SIG-M5 treated with dmso at 0.1 percent for 504 hours (cell line): ENCODE results near the gene SIRPB2.
"Not testable (repeated sequence)": the region's sequence is repeated elsewhere in the genome, so short reads cannot be mapped to it uniquely, and the experiment has no call there.

ENCODE experiments used
- DNase-seq: peaks from one replicate; lab custom pipeline; 2025; ENCODE audit not compliant: unreplicated experiment; lab: John Stamatoyannopoulos, UW

Gene SIRPB2

DNA sequence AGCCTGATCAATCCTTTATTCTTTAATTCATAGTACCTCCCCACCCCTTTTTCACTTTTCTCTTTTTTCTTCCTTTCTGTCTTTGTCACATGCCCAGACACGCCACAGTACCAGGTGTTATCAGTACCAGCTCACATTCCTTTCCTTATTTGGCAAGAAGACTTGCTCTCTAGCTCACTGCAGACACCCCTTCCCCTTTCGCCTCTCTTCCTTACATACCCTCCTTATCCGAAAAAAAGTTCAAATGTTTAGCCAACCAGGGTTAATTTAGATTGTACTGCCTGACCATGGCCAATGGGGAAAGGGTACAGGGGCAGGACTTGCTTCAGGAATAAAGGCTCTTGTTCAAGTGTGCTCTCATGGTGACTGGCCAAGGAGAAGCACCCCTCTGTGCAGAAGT, 9.3 kb upstream of the SIRPB2 start:
- no peak for DNase-seq

DNA sequence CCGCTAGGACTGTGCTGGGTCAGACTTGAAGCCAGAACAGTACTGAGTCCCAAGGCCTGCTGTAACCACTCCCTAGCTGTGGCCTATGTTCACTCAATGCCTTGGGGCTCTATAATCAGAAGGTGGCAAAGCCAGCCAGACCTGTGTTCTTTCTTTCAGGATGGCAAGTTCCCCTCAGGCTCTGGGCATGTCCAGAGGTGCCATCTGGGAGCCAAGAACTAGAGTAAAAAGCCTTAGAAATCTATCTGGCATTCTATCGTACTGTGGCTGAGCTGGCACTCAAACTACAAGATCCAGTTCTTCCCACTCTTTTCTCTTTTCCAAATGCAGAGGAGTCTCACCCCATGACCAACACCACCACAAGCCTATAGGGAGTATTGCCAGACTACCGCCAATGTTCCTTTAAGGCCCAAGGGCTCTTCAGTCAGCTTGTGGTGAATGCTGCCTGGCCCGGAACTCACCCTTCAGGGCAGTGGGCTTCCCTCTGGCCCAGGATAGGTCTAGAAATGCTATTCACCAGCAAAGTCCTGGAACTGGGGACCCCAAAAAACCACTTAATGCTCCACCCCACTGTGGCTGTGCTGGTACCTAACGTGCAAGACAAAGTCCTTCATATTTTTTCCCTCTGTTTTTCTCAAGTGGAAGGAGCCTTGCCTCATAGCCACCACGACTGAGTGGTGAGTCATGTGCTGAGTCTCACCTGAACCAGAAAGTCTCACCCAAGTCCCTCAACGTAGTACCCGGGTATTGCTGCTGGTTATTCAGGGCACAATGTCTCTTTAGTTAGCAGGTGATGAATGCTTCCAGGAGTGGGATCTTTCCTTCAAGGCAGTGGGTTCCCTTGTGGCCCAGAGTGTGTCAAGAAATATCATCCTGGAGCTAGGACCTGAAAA, 8.6 kb upstream of the SIRPB2 start:
- no peak for DNase-seq

DNA sequence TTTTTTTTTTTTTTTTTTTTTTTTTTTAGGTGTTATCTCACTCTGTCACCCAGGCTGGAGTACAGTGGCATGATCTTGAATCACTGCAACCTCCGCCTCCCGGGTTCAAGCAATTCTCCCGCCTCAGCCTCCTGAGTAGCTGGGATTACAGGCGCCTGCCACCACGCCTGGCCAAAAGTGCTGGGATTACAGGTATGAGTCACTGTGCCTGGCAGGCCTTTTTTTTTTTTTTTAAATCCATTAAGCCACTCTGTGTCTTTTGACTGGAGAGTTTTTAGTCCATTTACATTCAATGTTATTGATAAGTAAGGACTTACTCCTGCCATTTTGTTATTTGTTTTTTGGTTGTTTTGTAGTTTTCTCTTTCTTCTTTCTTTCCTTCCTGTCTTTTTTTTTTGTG, 6.2 kb upstream of the SIRPB2 start:
- not testable (repeated sequence) for DNase-seq

DNA sequence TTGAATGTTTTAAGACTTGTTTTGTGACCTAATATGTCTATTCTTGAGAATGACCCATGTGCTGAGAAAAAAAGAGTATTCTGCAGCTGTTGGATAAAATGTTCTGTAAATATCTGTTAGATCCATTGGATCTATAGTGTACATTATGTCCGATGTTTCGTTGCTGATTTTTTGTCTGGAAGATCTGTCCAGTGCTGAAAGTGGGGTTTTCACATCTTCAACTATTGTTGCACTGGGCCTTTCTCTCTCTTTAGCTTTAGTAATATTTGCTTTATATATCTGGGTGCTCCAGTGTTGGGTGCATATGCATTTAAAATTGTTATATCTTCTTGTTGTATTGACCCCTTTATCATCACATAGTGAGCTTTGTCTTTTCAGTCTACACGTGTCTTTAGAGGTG, 5.7 kb upstream of the SIRPB2 start:
- DNase-seq = no peak

DNA sequence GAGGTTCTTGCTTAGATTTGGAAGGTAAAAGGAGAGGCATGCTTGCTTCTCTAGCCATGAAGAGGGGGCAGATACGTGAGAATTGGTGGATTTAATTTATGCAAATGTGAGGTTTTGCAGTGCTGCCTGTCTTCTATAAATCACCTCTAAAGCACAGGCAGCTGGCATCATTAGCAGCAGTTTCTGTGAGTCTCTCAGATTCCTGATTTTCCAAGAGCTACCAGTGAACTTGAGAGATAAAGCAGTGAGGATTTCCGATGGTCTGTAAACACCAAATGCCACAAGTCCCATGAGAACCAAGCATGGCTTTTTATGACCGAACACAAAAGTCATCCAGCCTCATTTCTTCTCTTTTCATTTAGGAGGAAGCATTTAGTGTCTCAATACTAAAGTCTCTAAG, 3.2 kb upstream of the SIRPB2 start:
- no peak for DNase-seq

DNA sequence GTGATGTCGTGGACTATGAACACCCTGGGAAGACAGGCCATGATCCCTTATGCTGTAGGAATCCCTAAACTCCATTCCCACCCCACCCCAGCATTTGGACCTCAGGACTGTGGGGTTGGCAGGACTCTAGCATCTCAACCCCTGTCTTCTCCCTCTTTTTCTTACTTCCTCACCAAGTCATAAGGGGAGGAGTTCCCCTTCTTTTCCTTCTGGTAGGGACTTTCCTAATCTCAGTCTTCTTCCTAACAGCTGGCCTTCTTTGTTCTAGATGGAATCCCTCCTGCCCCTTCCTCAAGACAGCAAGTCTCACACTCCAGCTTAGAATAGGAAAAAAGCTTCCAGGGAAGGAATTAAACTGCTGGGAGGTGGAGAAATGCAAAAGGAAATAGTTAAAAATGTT, 2.3 kb upstream of the SIRPB2 start:
- no peak for DNase-seq

DNA sequence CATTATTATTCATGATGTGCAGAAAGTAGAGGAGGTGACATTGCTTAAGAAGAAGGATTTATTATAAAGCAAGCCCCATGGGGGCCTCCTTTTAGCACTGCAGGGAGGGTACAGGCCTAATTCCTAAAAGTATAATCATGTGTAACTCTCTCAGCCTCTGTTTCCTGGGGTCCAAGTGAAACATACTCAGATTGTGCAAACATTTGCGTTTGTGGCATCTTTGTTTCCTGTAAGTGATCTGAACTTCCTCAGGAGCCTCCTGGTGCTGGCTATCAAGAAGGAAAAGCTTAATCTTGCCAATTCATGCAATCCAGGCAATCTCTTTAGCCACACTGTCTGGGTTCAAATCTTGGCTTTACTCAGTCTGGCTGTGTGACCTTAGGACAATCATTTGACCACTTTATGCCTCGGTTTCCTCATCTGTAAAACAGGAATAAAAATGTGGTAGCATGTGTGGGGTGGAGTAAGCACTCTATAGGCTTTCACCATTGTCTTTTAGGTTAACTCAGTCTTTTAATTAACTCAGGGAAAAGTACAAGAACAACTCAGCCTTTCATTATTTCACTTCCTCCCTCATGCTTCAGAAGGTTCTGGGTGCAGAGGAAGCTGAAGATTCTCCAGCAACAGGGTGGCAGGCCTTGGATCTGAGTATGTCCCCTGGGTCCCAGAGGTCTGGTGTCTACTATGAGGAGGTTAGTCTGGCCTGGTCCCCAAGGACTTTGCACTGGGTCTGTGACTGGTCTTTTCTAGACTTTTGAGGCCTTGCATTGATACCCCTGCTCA, 831 bp upstream of the SIRPB2 start:
- DNase-seq = peak; percentile 88

DNA sequence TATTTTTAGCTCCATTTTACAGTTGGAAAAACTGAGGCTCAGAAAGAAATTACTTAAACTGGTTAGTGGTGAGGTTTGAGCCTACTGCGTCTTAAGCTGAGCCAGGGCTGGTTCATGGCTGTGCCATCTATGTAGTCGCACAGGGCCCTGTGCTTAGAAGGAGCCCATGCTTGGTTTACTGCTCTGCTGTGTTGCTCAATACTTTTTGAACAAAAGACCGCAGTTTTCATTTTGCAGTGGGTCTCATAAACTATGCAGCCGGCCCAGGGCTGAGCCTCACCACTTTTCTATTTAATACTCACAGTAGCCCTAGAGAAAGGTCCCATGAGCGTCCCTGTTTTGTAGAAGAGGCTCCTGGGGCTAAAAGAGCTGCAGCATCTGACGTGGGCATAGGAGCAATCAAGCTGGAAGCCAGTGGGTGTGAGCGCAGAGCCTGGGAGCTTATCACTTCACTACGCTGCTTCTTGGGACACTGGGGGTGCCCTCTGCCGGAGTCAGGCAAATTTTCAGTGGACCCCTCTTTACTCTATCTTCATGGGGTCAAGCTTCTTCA, 501 bp downstream of the SIRPB2 start:
- DNase-seq = peak; percentile 74

DNA sequence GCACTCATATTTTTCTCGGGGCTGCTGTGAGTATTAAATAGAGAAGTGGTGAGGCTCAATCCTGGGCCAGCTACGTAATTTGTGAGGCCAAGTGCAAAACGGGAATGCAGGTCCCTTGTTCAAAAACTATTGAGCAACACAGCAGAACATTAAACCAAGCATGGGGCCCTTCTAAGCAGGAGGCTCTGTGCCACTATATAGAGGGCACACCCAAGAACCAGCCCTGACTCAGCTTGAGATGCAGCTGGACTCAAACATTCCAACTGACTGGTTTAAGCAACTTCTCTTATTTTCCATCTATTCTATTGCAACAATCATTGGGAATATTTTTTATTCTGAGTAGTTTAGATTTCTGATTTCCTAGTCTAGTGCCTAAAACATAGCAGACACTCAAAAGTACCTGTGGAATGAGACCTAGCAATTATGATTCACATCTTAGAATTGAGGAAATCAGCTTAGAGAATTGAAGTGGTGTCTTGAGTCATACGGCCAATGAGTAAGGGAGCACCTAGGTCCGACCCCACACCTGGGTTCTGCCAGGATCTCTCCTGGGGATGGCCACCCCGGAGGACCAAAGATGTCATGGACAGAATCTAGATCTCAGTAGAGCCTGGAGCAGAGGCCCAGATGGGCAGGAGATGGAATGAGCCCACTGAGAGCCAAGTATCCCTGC, 1.3 kb downstream of the SIRPB2 start:
- DNase-seq = peak; percentile 98

DNA sequence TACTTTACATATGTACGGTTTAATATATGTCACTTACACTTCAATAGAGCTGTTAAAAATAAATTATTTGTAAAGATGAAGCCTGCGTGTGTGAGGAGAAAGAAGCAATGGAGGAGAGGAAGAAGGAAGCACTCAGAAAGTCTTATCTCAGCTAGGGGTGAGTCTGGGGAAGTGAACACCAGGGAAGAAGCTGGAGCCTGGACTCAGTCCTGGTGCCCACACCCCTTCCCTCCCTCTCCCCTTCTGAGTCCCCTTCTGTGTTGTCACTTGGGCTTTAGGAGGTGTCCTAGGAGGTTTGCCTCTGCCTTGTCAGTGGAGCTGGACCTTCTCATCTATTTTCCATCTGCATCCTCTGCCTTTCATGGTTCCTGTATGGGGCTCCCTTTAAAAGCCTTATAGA, 1.9 kb downstream of the SIRPB2 start:
- peak; percentile 66 for DNase-seq

DNA sequence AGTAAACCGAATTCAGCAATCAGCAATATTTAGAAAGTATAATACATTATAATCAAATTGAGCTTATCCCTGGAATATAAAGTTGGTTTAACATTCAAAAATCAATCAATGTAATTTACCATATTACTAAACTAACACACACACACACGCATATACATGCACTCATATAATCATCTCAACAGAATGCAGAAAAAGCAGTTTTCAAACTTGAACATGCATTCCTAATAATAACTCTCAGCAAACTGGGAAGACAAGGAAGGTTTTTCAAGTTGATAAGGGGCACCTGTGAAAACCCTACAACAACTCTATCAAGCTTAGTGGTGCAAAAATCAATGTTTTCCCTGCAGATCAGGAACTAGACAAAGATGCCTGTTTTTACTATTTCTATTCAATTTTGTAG, 4.7 kb downstream of the SIRPB2 start:
- no peak for DNase-seq

DNA sequence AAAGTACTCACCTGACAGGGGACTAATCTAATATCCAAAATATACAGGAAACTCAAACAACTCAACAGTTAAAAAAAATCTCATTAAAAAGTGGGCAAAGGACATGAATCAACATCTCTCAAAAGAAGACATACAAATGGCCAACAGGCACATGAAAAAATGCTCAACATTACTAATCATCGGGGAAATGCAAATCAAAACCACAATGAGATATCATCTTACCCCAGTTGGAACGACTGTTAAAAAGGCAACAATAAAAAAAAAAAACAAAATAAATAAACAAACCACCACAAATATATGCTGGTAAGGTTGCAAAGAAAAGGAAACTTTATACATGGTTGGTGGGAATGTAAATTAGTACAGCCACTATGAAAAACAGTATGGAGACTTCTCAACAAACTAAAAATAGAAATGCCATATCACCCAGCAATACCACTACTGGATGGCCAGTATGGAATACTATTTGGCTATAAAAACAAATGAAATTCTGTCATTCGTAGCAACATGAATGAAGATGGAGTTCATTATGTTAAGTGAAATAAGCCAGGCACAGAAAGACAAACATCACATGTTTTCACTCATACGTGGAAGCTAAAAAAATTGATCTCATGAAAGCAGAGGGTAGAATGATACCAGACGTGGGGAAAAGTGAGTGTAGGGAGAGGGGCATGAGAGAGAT, 6.6 kb downstream of the SIRPB2 start:
- no peak for DNase-seq

DNA sequence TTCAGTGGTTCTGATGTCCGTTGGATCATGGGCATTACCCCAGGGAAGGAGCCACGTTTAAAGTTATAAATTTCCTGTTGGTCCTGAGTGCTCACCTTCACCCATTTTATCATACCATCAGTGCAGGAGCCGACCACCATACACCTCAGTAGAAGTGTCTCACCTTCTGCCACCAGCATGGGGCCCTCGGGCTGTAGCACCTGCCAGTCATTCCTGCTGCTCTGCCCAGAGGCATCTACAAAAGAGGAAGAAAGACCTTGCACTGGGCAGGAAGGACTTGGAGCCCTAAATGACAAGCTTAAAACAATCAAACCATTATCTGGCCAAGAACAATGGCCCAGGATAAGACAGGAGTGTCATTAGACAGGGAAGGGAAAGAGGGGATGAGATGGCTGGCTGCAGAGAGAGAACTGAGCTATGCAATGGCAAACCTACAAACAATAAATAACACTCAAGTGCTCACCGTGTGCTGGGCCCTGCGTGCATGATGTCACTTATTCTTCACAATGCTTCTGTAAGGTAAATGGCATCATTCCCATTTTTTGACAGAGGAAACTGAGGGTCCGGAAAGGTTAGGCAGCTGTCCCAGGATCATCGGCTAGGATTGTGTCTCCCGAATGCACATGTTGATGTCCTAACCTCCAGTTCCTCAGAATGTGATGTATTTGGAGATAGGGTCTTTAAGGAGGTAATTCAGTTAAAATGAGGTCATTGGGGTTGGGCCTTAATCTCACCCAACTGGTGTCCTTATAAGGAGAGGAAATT, 11.2 kb downstream of the SIRPB2 start:
- DNase-seq = no peak

DNA sequence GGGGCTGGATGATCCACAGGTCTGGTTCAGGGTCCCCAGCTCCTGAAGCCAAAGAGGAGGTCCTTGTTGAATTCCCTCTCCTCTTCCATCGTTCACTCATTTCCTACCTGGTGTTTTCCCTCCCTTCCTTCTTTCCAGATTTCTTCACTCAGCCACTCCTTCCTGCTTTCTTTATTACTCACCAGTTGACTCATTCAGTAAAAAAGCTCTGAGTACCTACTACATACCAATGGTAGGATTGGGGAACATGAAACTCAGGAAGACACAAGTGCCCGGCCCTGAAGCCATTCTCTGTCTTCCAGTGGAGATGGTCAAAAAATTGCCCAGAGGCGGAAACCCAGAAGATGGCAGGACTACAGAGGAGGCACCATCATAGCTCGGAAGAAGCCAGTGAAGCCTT, 12.7 kb downstream of the SIRPB2 start:
- DNase-seq = peak; percentile 9

DNA sequence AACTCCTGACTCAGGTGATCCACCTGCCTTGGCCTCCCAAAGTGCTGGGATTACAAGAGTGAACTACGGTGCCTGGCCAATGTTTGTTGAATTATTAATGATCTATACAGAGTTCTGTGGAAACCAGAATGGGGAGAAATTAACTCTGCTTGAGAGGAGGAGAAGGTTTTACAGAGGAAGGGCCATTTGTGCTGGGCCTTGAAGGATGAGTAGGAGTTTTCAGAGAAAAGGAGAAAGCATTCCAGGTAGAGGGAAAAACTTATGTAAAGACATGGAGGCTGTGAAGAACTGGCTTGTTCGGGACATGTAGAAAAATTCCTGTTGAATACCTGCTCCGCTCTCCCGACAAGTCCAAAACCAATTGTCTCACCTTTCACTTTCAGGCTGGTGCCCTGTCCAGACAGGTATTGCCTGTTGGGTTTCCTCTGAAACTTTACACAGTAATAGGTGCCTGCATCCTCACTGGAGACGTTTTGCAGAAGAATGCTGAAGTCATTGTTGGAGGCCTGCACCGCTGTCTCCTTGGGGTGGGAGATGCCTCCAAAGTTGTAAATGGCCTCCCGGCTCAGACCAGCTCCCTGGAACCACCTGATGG, 13.2 kb downstream of the SIRPB2 start:
- DNase-seq = no peak

DNA sequence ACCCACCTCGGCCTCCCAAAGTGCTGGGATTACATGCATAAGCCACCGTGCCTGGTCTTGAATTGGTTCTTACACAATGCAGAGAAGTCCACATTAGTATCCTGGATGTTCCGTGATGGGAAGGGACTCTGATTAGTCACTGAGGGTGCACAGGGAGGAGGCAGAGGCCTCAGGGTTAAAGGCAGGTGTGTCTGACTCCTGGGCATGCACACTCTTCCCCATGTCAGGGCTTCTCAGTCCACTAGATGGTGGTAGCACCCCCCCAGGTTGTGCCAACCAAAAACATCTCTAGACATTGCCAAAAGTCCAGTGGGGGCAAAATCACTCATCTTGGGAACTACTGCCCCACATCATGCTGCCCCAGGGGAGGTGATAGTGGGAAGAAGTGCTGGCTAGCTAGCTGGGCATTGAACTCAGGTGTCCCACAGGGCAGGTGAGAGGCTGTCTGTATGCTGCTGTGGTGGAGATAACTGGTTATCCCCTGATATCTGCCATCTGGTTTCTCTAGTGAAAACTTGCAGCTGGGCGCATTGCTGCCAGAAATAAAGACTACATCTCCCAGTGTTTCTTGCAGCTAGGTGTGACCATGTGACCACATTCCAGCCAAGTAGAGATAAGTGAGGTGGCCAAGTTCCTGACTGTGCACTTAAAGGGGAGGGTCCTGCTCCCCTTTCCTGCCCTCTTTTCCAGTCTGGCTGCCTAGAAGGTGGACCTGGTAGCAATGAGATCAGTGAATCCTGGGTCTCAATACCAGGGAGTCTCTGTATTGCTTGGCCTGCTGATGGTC, 16.2 kb downstream of the SIRPB2 start:
- no peak for DNase-seq

DNA sequence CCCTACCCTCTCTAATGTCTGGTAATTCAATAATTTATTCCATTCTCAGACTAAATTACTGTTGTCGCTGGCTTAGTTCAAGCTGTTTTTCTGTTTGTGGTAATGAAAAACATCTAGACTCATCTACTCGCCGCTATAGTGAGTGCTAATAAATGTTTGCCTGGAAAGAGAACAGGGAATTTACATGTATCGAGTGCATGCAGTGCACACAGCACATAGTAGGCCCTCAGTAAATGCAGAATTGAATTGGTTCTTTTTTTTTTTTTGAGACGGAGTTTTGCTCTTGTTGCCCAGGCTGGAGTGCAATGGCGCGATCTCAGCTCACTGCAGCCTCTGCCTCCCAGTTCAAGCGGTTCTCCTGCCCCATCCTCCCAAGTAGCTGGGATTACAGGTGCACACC, 16.9 kb downstream of the SIRPB2 start:
- DNase-seq = no peak

DNA sequence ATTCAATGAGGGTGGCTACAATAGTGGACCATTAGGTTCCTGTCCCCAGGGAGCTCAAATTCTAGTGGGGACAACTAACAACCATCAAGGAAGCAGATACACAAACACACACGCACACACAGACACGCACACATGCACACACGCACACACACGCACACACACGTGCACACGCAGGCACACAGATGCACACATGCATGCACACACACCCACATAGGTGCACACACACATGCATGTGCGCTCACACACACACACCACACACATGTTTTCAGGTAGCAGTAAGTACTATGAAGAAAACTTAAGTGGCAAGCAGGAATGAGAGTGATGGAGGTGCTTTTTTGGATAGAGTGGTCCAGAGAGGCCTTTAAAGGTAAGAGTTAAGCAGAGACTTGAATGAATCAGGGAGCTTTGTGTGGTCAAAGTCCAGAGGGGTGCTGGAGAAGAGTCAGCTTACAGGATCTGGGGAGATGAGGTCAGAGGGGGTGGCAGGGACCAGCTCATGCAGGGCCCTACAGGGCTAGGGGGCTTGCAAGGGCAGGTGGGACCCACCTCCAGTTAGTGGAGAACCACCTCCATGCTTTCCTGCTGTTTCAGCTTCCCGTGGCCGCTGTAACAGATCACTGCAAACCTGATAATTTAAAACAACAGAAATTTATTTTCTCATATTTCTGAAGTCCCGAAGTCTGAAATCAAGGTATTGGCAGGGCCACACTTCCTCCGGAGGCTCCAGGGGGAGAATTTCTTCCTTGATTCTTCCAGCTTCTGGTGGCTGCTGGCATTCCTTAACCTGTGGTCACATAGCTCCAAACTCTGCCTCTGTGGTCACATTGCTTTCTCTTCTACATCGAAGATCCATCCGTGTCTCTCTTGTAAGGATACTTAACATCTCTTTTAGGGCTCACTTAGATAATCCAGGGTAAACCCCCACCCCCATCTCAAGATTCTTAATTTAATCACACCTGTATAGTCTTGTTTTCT, 17.7 kb downstream of the SIRPB2 start:
- DNase-seq = no peak
